A549 (cell line): ENCODE results near the gene ELMOD1.

Source experiments
- CHD4 ChIP-seq: fragments of 200-600 bp; sonication (generic); IDR thresholded peaks from 2 replicates; pipeline ENCODE4 v1.6.1; 2016; ENCODE audit warnings: antibody characterized with exemption, mild to moderate bottlenecking, borderline replicate concordance
- EP300 ChIP-seq, 2 experiments: fragments of >200 bp; sonication (Bioruptor Twin); formaldehyde crosslinking; IDR thresholded peaks; 2 replicates in 1 of 2; 3 replicates in 1 of 2; pipeline ENCODE4 v1.6.1; 2016 to 2017
- HOXA7 ChIP-seq: fragments of 250-450 bp; sonication (Bioruptor Pico); IDR thresholded peaks from 2 replicates; pipeline ENCODE4 v1.5.0; 2020; ENCODE audit warnings: mild to moderate bottlenecking, moderate library complexity
- KDM5A ChIP-seq: fragments of 200-600 bp; sonication (generic); IDR thresholded peaks from 2 replicates; pipeline ENCODE4 v1.6.1; 2016; ENCODE audit warnings: antibody characterized with exemption, mild to moderate bottlenecking
- MYC ChIP-seq: IDR thresholded peaks from 2 replicates; pipeline ENCODE4 v1.6.1; 2012; ENCODE audit warnings: mild to moderate bottlenecking, inconsistent platforms, low read length, improper control_type of control experiment, borderline replicate concordance
- NFE2L2 ChIP-seq: fragments of 150-350 bp; conservative IDR thresholded peaks from 2 replicates; pipeline ENCODE4 v1.6.1; 2014; ENCODE audit warnings: low read length
- POLR2A ChIP-seq: IDR thresholded peaks from 2 replicates; pipeline ENCODE4 v1.6.1; 2012; ENCODE audit warnings: mild to moderate bottlenecking, low read length
- RARB ChIP-seq: fragments of 250-450 bp; sonication (Bioruptor Pico); IDR thresholded peaks from 2 replicates; pipeline ENCODE4 v1.8.0; 2021; ENCODE audit warnings: mild to moderate bottlenecking, moderate library complexity
- SMC3 ChIP-seq: fragments of >200 bp; sonication (Bioruptor Twin); formaldehyde crosslinking; IDR thresholded peaks from 3 replicates; pipeline ENCODE4 v1.6.1; 2018; ENCODE audit warnings: inconsistent platforms
- ZC3H11A ChIP-seq: fragments of 450-650 bp; IDR thresholded peaks from 2 replicates; pipeline ENCODE4 v1.6.1; 2014; ENCODE audit warnings: antibody characterized with exemption, mild to moderate bottlenecking
- ZFP36 ChIP-seq: fragments of 450-650 bp; IDR thresholded peaks from 2 replicates; pipeline ENCODE4 v1.6.1; 2014; ENCODE audit warnings: borderline replicate concordance; ENCODE audit not compliant: partially characterized antibody
- ZNF302 ChIP-seq: fragments of 250-450 bp; sonication (Bioruptor Pico); IDR thresholded peaks from 2 replicates; pipeline ENCODE4 v1.9.0; 2021; ENCODE audit warnings: inconsistent platforms, mild to moderate bottlenecking, moderate library complexity
- TF ChIP-seq, protein P1 (sequence below): fragments of >200 bp; sonication (Bioruptor Twin); formaldehyde crosslinking; IDR thresholded peaks from 3 replicates; pipeline ENCODE4 v1.5.1; 2016

GRCh38 chr11:107646783-107647182, 55.8 kb downstream of the ELMOD1 start:
- TF ChIP-seq, protein P1, sequence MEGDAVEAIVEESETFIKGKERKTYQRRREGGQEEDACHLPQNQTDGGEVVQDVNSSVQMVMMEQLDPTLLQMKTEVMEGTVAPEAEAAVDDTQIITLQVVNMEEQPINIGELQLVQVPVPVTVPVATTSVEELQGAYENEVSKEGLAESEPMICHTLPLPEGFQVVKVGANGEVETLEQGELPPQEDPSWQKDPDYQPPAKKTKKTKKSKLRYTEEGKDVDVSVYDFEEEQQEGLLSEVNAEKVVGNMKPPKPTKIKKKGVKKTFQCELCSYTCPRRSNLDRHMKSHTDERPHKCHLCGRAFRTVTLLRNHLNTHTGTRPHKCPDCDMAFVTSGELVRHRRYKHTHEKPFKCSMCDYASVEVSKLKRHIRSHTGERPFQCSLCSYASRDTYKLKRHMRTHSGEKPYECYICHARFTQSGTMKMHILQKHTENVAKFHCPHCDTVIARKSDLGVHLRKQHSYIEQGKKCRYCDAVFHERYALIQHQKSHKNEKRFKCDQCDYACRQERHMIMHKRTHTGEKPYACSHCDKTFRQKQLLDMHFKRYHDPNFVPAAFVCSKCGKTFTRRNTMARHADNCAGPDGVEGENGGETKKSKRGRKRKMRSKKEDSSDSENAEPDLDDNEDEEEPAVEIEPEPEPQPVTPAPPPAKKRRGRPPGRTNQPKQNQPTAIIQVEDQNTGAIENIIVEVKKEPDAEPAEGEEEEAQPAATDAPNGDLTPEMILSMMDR: no peak
- TF ChIP-seq ZC3H11A (no peak), ZNF302 (CRISPR knock-in tag) (no peak), KDM5A (no peak), ZFP36 (no peak), POLR2A (no peak), RARB (CRISPR knock-in tag) (no peak), HOXA7 (CRISPR knock-in tag) (no peak), CHD4 (no peak), NFE2L2 (no peak), SMC3 (no peak), EP300 (IDR thresholded peaks at IDR 0.05) (no peak), MYC (no peak)
